Measurements from ENCODE around the gene MMP11. TPM values are rescaled to one million over a fixed set of nuclear protein-coding genes. Genes with fewer than 3 reads are reported as not detected.

The MMP11 gene
- total and polyA plus RNA-seq, 4 donors, result 0.33 to 33.7 (median 0.61) TPM

DNA sequence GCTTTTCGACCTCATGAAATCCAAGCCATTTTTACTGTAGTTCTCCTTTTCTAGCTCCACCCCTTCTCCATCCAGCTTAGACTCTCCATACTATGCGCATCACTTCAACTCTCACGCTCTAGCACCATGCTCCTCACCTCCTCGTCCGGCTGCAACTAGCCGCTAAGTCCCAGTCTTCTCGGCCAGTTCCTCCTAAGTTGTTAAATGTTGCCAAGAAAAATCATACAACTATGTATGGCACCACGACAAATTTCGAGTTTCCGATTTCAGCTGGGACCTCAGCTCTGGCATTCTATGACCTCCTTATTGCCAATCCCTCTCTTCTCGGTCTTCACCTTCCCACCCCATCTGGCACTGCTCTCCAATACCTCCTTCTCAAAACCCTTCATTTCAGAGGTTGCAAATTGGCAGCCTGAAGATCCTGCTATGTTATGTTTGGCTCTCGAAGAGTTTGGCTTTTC, 22.8 kb upstream of the MMP11 start (continued):
- TF ChIP-seq GABPA (IDR thresholded peaks at IDR 0.05 in 1 of 2, conservative IDR thresholded peaks at IDR 0.05 in 1 of 2), result no peak
- no peak for TF ChIP-seq RAD21 (IDR thresholded peaks at IDR 0.05)

DNA sequence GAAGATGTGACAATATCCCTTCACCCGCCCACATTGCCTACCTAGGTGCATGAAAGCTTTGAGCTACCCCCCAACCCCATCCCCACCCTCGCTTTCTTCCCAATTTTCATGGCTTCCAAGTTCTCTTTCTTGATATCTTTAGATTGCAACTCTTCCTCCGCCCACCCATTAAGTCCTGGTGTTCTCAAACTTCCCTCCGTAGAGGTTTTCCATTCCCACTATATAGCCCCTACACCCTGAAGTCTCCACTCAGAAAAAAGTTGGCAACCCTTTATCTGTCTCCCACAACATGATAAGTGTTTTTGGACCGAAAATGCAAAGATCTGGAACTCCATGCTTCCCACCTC, 22.3 kb upstream of the MMP11 start:
- TF ChIP-seq, protein P1, sequence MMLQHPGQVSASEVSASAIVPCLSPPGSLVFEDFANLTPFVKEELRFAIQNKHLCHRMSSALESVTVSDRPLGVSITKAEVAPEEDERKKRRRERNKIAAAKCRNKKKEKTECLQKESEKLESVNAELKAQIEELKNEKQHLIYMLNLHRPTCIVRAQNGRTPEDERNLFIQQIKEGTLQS (IDR thresholded peaks at IDR 0.05), result no peak
- TF ChIP-seq FOXA1 (IDR thresholded peaks at IDR 0.05) (no peak), RAD21 (IDR thresholded peaks at IDR 0.05) (no peak)
- Histone ChIP-seq H3K4me3 (ENCODE audit: low read depth in 1 of 3, low read length in 3 of 3) (peak overlapping the region; percentile 57 to 84 (median 72)), H3K36me3 (ENCODE audit: control insufficient read depth in 4 of 4, insufficient read depth in 3 of 4, low read depth in 1 of 4, low read length in 3 of 4) (no peaks in the 10 kb centered on the region), H3K9ac (ENCODE audit: low read depth in 1 of 2, low read length in 2 of 2) (peak overlapping the region in 1 of 2 donors; percentile 42), H3K9me3 (ENCODE audit: control insufficient read depth in 4 of 4, low read length in 3 of 4) (no peaks in the 10 kb centered on the region), H3K27ac (ENCODE audit: low read depth in 1 of 2, low read length in 2 of 2) (peak overlapping the region; percentile 36 to 39), H3K27me3 (ENCODE audit: control insufficient read depth in 4 of 4, insufficient read depth in 4 of 4, low read length in 3 of 4) (no peaks in the 10 kb centered on the region), H3K4me1 (ENCODE audit: control insufficient read depth in 4 of 4, insufficient read depth in 4 of 4, low read length in 3 of 4) (peaks cover 0 to 10% (median 2%) of the 10 kb centered on the region in 4 donors)
- WGBS, result 54% methylated on average over 5 of the region's 5 CpGs
- DNase-seq (ENCODE audit: low spot score), result no peak

DNA sequence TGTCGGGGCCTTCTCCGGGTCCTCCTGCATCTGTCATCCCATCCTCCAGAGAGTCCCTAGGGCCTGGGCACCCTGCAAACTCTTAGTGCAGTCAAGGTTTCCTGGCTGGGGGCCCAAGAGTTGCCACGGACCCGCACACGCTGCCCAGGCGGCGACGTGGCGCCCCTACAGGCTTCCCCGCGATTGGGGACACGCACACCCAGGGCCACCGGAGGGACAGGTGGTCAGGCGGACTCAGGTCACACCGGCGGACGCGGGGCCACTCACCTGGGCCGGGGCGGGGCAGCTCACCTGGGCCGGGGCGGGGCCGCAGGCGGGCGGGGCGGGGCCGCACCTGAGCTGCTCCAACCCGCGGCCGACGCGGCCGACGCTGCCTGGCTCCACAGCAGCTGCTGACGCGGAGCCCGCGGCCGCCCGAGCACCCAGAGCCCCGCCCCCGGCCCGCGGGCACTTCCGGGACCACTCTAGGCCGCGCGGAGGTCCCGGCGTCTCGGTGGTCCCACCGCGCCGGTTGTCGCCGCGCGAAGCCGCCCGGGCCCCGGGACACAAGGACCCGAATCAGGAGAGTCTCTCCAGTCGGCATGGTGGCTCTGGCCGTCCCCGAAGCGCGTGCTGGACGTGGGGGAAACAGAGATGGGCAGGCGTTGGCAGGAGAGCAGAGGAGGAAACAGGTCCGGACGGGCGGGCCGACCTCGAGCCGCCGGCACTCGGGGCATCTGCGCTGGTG, 21.8 kb upstream of the MMP11 start, which contains the start of gene ZNF70:
ZNF70 (minus strand) TSS at position 399 of the 727 bp plus-strand sequence. CDS start 5,972 bp downstream, outside the sequence.
- H3K9ac ChIP-seq (ENCODE audit: low read depth in 1 of 2, low read length in 2 of 2), result peak within 1 kb of the TSS; percentile 42 to 77
- H3K4me1 ChIP-seq (ENCODE audit: control insufficient read depth in 4 of 4, insufficient read depth in 4 of 4, low read length in 3 of 4), result peaks cover 0 to 10% (median 2%) of the 10 kb centered on the region in 4 donors
- H3K9me3 ChIP-seq (ENCODE audit: control insufficient read depth in 4 of 4, low read length in 3 of 4), result no peaks in the 10 kb centered on the region
- H3K27ac ChIP-seq (ENCODE audit: low read depth in 1 of 2, low read length in 2 of 2), result peak within 1 kb of the TSS; percentile 72 to 80
- TF ChIP-seq JUND (IDR thresholded peaks at IDR 0.05) (no peak), YY1 (IDR thresholded peaks at IDR 0.05) (peak; percentile 12), GABPA (IDR thresholded peaks at IDR 0.05 in 1 of 2, conservative IDR thresholded peaks at IDR 0.05 in 1 of 2) (peak in 1 of 2 donors; percentile 60)
- TF ChIP-seq, protein P2, sequence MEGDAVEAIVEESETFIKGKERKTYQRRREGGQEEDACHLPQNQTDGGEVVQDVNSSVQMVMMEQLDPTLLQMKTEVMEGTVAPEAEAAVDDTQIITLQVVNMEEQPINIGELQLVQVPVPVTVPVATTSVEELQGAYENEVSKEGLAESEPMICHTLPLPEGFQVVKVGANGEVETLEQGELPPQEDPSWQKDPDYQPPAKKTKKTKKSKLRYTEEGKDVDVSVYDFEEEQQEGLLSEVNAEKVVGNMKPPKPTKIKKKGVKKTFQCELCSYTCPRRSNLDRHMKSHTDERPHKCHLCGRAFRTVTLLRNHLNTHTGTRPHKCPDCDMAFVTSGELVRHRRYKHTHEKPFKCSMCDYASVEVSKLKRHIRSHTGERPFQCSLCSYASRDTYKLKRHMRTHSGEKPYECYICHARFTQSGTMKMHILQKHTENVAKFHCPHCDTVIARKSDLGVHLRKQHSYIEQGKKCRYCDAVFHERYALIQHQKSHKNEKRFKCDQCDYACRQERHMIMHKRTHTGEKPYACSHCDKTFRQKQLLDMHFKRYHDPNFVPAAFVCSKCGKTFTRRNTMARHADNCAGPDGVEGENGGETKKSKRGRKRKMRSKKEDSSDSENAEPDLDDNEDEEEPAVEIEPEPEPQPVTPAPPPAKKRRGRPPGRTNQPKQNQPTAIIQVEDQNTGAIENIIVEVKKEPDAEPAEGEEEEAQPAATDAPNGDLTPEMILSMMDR (IDR thresholded peaks at IDR 0.05; ENCODE audit: low read depth, low read length, missing input control), result no peak
- TF ChIP-seq, protein P1 (IDR thresholded peaks at IDR 0.05), result no peak
- no peaks in the 10 kb centered on the region for H3K36me3 ChIP-seq (ENCODE audit: control insufficient read depth in 4 of 4, insufficient read depth in 3 of 4, low read depth in 1 of 4, low read length in 3 of 4)
- no peaks in the 10 kb centered on the region for H3K27me3 ChIP-seq (ENCODE audit: control insufficient read depth in 4 of 4, insufficient read depth in 4 of 4, low read length in 3 of 4)
- DNase-seq (ENCODE audit: low spot score), result peak; percentile 85
- peak within 1 kb of the TSS; percentile 72 to 84 (median 82) for H3K4me3 ChIP-seq (ENCODE audit: low read depth in 1 of 3, low read length in 3 of 3)
- under 1% methylated on average over 78 of the region's 78 CpGs for whole genome bisulfite sequencing

DNA sequence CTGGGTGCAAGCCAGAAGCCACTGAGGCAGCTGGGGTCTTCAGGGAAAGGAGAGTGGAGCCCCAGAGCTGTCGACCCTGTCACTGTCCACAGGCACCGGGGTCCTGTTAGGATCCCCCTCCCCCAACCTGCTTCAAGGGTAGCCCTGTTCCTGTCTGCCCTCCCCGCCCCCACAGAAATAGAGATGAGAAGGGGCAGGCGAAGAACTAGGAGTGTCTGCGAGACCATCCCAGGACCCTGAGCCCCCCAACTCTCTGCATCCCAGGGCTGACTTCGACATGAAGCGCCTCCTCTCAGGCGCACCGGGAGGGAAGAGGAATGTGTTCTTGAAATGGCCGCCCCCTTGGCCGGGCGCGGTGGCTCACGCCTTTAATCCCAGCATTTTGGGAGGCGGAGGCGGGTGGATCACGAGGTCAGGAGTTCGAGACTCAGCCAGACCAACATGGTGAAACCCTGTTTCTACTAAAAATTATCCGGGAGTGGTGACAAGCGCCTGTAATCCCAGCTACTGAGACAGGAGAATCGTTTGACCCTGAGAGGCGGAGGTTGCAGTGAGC, 21.1 kb upstream of the MMP11 start:
- peak overlapping the region; percentile 72 to 80 for H3K27ac ChIP-seq (ENCODE audit: low read depth in 1 of 2, low read length in 2 of 2)
- no peak for DNase-seq (ENCODE audit: low spot score)
- peaks cover 0 to 10% (median 2%) of the 10 kb centered on the region in 4 donors for H3K4me1 ChIP-seq (ENCODE audit: control insufficient read depth in 4 of 4, insufficient read depth in 4 of 4, low read length in 3 of 4)
- TF ChIP-seq, protein P3, sequence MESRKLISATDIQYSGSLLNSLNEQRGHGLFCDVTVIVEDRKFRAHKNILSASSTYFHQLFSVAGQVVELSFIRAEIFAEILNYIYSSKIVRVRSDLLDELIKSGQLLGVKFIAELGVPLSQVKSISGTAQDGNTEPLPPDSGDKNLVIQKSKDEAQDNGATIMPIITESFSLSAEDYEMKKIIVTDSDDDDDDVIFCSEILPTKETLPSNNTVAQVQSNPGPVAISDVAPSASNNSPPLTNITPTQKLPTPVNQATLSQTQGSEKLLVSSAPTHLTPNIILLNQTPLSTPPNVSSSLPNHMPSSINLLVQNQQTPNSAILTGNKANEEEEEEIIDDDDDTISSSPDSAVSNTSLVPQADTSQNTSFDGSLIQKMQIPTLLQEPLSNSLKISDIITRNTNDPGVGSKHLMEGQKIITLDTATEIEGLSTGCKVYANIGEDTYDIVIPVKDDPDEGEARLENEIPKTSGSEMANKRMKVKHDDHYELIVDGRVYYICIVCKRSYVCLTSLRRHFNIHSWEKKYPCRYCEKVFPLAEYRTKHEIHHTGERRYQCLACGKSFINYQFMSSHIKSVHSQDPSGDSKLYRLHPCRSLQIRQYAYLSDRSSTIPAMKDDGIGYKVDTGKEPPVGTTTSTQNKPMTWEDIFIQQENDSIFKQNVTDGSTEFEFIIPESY (IDR thresholded peaks at IDR 0.05), result no peak
- no peak for TF ChIP-seq EGR1 (IDR thresholded peaks at IDR 0.05; ENCODE audit: low read depth in 2 of 2)
- TF ChIP-seq FOXA2 (IDR thresholded peaks at IDR 0.05), result no peak
- peak; percentile 35 for TF ChIP-seq YY1 (IDR thresholded peaks at IDR 0.05)
- no peak for TF ChIP-seq JUND (IDR thresholded peaks at IDR 0.05)
- TF ChIP-seq NR2F2 (IDR thresholded peaks at IDR 0.05), result no peak
- TF ChIP-seq, protein P2 (IDR thresholded peaks at IDR 0.05; ENCODE audit: low read depth, low read length, missing input control), result no peak
- peak overlapping the region; percentile 72 to 84 (median 82) for H3K4me3 ChIP-seq (ENCODE audit: low read depth in 1 of 3, low read length in 3 of 3)
- no peaks in the 10 kb centered on the region for H3K36me3 ChIP-seq (ENCODE audit: control insufficient read depth in 4 of 4, insufficient read depth in 3 of 4, low read depth in 1 of 4, low read length in 3 of 4)
- peak overlapping the region; percentile 32 to 77 for H3K9ac ChIP-seq (ENCODE audit: low read depth in 1 of 2, low read length in 2 of 2)
- H3K27me3 ChIP-seq (ENCODE audit: control insufficient read depth in 4 of 4, insufficient read depth in 4 of 4, low read length in 3 of 4), result no peaks in the 10 kb centered on the region
- WGBS, result 20% methylated on average over 22 of the region's 22 CpGs
- H3K9me3 ChIP-seq (ENCODE audit: control insufficient read depth in 4 of 4, low read length in 3 of 4), result no peaks in the 10 kb centered on the region

Data from liver (tissue), 9 donors.